GM12801 (cell line): ENCODE data around the gene GAD1.

Experiments used
- TF ChIP-seq, protein P1 (sequence below): IDR thresholded peaks from one replicate; pipeline ENCODE4 v1.5.1; 2011; ENCODE audit warnings: control low read depth; ENCODE audit not compliant: insufficient read length; ENCODE audit errors: extremely low read depth

The GAD1 gene

DNA sequence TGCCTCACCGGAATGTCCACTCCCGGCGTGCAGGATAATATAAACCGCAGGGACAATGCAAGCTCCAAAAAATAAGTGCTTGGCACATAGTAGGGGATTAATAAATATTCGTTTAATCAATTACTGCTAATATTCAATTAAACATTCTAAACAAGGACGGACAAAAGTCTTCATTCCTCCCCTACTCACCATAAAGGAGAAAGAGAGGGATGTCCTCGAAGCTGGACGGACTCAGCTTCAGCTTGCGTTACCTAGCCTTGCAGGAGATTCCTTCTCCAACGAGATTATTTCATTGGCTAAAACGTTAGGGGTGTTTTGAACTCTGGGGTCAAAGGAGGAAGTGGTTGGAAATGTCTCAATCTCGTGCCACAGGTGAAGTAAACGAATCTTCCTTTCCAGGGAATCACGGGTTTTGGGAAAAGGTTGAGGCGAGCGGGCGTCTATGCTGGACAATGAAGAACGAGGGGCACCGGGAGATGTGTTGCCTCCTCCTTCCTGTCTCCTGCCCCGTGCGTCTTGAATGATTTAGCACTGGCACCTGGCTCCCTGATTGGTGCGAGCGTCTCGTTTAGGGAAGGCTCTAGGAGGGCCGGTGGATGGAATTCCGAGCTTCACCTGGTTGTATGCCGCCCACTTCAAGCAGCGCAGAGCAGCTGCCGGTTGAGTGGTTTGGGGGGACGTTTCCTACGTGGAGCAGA is 2.0 kb upstream of the GAD1 start:
- TF ChIP-seq, protein P1, sequence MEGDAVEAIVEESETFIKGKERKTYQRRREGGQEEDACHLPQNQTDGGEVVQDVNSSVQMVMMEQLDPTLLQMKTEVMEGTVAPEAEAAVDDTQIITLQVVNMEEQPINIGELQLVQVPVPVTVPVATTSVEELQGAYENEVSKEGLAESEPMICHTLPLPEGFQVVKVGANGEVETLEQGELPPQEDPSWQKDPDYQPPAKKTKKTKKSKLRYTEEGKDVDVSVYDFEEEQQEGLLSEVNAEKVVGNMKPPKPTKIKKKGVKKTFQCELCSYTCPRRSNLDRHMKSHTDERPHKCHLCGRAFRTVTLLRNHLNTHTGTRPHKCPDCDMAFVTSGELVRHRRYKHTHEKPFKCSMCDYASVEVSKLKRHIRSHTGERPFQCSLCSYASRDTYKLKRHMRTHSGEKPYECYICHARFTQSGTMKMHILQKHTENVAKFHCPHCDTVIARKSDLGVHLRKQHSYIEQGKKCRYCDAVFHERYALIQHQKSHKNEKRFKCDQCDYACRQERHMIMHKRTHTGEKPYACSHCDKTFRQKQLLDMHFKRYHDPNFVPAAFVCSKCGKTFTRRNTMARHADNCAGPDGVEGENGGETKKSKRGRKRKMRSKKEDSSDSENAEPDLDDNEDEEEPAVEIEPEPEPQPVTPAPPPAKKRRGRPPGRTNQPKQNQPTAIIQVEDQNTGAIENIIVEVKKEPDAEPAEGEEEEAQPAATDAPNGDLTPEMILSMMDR: no peak

DNA sequence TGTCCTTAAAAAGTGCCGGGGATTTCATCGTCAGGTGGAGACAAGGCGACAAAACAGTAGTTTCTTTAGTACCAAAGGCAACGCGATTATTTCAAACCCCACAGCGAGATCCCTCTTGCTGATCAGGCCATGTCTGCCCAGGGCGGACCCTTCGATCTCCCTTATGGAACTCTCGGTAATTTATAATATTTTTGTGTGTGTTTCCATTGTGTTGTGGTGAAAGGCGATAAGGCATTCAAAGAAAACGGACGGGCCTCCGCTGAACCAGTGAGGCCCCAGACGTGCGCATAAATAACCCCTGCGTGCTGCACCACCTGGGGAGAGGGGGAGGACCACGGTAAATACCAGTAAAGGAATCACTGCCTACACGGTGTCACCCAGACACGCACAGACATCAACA is 1.4 kb upstream of the GAD1 start:
- TF ChIP-seq, protein P1: no peak

DNA sequence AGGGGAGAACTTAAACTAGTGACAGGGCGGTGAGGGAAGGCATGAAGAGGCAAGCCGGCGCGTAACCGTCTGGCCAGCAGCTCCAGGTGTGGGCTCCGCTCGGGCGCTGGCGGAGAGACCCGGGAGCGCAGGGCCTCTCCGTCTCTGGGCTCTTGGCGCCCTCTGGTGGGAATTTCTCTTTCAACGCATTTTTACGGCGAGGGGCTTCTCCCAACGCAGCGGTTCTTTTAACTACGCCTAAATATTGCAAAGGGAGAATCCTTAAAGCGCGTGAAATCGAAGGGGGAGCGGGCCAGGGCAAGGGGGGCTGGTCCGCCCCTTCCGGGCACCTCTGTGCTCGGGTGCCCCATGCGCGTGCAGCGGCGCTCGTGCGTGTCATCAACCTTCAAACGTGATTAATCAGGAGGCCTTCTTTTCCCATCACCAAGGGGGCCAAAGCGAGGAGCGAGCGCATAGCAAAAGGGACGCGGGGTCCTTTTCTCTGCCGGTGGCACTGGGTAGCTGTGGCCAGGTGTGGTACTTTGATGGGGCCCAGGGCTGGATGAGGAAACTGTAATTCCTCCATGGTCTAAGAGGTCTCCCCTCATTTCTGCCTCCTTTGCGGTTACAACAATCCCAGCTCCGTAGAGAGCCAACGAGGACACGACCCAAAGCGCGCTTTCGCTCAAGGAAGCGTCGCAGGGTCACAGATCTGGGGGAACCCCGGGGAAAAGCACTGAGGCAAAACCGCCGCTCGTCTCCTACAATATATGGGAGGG is 762 bp upstream of the GAD1 start:
- TF ChIP-seq, protein P1: no peak

- TF ChIP-seq, protein P1: no peak
These were observed 677 bp downstream of the GAD1 start for GRCh38 chr2:170817093-170818035.

DNA sequence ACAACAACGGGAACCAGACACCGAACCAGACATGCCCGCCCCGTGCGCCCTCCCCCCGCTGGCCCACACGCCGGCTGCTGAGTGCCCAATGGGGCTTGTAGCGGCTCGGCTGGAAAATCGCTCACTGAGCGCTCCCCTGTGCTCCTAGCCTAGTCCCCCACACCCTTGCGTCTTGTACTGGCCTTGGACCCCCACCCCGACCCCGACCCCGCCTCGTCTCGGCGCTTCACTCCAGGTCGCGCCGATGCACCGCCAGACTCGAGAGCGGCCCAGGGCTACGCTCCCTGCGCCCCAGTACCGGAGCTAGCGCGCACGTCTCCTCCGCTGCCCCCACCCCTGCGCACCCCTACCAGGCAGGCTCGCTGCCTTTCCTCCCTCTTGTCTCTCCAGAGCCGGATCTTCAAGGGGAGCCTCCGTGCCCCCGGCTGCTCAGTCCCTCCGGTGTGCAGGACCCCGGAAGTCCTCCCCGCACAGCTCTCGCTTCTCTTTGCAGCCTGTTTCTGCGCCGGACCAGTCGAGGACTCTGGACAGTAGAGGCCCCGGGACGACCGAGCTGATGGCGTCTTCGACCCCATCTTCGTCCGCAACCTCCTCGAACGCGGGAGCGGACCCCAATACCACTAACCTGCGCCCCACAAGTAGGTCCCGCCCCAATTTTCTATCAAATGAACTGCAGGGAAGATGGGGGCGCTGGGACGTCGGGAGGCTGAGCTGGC is 1.5 kb downstream of the GAD1 start:
- TF ChIP-seq, protein P1: no peak

GRCh38 chr2:170818752-170819470 is 2.2 kb downstream of the GAD1 start:
- TF ChIP-seq, protein P1: no peak
